ENCODE measurements around the gene INAFM2. TPM values are rescaled to one million over a fixed set of nuclear protein-coding genes. Genes with fewer than 3 reads are reported as not detected.

INAFM2 gene
- total RNA-seq, 1 donor from 2014 or later: 44.2 TPM

DNA sequence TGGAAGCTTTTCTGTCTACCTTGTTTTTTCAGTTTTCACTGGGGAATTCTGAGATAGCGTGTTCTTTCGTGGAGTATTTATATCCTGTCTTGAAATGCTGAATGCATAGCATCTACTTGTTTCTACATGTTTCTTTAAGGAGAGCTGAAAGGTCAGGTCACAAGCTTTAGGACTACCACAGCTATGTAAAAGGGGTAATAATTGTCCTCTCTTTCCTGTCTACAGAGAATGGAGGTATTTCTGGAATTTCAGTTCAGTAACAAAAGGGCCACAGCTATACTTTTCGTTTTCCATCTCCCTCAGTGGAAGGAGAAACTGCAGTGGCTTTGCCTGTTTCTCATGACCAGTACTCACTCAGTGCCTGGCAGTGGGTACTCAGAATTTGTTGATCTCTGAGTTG is 4.7 kb downstream of the INAFM2 start:
- DNase-seq (ENCODE audit: low spot score): no peak

DNA sequence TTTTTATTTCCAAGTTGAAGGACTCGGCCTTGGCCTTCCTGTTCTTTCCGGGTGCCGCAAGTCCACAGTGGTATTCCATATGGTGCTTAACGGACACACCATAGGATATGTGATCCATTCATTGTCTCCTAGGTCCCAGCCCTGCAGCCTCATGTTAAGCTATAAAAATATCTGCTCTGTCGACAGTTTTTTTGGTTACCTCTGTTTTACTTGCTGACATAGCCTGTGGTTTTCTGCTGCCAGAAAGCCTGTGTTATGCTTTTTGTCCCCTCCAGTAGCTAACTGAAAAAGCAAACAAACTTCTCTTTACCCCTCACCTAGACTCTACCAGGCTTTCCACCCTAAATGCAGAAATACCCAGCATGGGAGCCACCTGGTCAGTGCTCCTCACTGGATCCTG is 5.3 kb downstream of the INAFM2 start:
- DNase-seq (ENCODE audit: low spot score): no peak

GRCh38 chr15:40329804-40330203 is 6.3 kb downstream of the INAFM2 start:
- no peak for DNase-seq (ENCODE audit: low spot score)

- DNase-seq (ENCODE audit: low spot score): peak; percentile 70
Observed at GRCh38 chr15:40330368-40330836, 6.9 kb downstream of the INAFM2 start.

GRCh38 chr15:40331026-40331425 is 7.5 kb downstream of the INAFM2 start:
- DNase-seq (ENCODE audit: low spot score): no peak

GRCh38 chr15:40331637-40332036 is 8.1 kb downstream of the INAFM2 start:
- no peak for DNase-seq (ENCODE audit: low spot score)

GRCh38 chr15:40332113-40332781 is 8.8 kb downstream of the INAFM2 start:
- DNase-seq (ENCODE audit: low spot score): no peak

DNA sequence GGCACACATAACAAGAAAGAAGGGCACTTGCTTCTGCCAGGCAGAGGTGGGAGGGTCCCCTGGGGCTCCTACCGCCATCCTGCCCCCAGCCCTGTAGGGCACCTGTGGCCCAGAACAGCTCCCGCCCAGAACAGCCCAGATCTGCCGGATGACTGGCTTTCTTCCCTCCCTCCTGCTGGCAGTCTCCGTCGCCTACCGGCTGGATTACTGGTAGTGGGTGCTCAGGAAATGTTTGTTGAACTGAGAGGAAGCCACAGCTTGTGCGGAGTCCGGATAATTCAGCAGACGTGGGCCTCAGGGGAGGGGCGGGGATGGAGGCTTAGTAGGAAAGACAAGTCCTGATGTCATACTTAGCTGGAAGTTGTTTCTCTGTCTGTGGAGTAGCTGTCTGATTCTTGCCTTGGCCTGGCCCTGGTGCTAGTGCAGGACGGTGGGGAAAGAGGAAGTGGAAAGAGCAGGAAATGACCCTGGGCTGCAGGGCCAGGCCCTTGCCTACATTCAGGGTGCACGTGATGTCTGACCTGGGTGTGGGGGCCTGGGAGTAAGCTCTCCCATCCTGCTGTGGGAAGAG is 10.5 kb downstream of the INAFM2 start:
- peak; percentile 67 for DNase-seq (ENCODE audit: low spot score)

- no peak for DNase-seq (ENCODE audit: low spot score)
Observed at GRCh38 chr15:40334541-40334940, 11.0 kb downstream of the INAFM2 start.

GRCh38 chr15:40334941-40335795 is 11.7 kb downstream of the INAFM2 start:
- DNase-seq (ENCODE audit: low spot score): no peak

DNA sequence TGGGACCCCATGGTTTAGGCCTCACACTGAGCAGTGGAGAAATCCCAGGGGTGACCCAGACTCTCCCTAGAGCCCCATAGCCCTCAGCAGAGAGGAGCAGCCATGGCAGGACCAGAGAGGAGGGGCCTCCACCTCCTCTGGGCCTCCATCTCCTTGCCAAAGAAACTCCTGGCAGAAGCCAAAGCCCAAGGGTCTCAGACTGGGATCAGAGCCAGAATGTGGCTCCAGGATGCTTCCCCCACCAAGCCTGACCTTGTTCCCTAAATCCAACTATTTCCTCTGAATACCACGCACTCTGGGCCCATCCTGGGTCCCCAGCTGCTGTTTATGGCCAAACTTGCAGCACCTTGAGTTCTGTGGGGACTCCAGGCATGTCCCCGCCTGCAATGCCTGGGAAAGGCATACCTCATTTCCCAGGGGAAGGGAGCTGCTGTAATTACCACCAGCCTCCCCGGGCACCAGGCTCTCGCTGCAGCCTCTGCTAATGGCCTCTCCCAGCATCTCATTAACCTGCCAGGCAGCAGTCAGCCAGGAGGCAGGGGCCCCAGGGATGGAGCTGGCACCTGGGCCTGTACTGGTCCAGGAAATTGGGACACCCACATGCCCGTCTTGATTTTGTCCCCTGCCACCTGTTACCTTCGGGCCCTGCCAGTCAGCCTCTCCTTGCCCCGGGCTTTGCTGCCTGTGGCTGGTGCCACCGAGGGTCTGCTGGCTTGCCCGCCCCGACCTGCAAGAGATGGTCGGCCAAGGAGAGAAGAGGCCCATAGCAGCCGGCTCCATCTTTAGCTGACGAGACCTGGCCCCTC is 12.6 kb downstream of the INAFM2 start:
- no peak for DNase-seq (ENCODE audit: low spot score)

- no peak for DNase-seq (ENCODE audit: low spot score)
Observed at GRCh38 chr15:40336744-40337122, 13.2 kb downstream of the INAFM2 start.

- no peak for DNase-seq (ENCODE audit: low spot score)
Observed at GRCh38 chr15:40337597-40337996, 14.1 kb downstream of the INAFM2 start.

- peak; percentile 66 for DNase-seq (ENCODE audit: low spot score)
Observed at GRCh38 chr15:40338041-40338657, 14.7 kb downstream of the INAFM2 start.

GRCh38 chr15:40338921-40339620 is 15.6 kb downstream of the INAFM2 start:
- peak; percentile 73 for DNase-seq (ENCODE audit: low spot score)

DNA sequence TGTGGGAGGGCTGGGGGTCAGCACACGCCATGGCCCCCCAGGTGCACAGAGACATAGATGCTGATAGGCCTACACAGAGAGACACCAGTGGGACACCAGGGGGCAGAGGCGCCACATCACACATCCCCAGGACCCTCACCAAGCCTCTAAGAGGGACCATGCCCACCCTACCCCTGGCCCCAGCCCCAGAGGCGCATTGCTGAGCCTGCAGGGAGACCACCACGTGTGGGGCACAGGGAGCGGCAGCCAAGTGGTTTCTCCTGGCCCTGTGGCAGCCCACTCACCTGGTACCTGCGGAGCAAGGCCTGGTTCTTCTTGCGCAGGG is 16.1 kb downstream of the INAFM2 start:
- no peak for DNase-seq (ENCODE audit: low spot score)

DNA sequence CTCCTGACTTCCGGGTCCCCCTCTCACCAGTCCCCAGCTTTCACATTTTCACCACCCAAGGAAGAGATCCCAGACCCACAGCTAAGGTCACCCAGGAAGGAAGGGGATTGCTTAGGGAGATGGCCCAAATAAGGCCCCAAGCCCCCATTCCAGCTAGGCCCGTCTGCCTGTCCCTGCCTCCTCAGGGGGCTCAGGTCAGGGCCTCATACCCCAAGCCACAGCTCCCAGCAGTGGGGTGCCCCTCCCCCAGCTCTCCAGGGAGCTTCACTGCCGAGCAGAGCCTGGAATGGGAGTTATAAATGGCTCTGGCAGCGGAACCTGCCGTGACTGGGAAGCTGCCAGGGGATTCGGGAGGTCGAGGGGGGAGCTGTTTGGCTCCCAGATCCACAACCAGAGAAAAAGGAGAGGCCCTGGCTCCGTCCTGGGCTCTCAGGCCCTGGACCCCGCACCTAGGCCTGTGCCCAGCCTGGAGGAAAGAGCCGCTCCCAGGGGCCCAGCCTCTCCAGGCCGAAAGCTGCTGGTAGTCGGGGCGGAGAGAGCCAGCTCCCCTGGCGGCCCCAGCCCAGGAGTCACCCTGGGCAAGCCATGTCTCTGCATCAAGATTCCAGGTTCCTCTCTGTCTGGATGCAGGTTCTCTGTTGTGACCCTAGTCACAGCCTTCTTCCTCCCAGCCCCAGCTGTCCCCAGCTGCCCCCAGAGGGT is 16.7 kb downstream of the INAFM2 start:
- peak; percentile 61 for DNase-seq (ENCODE audit: low spot score)

DNA sequence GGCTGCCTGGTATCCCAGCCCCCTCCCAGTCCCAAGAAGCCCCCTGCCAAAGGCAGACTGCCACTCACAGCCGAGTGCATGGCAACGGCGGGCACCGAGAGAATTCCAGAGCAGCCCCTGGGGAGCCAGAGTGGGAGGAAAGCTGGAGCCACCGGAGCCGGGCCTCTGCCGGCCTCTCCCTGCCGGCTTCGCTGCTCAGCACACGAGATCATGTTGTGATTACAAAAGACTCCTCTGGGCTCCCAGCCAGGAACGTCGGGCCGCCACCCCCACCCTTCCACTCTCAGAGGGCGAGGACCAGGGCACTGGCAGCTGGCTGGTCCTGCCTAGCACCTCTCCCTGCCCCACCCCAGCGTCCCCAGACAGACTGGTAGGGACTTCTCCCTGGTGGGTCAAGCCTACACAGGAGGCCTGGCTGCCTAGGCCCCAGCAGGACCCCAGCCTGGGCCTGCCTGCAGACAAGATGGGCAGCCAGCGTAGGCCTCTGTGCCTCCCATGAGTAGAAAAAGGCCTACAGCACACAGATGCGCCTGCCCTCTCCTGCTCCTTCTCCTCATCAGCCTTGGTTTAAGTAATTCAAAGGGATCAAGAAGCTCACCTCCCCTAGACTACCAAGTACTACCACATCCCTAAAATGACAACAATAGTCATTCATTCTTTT is 17.4 kb downstream of the INAFM2 start, which contains the start of gene CCDC9B:
Gene CCDC9B (minus strand): TSS at position 200 of the 661 bp plus-strand sequence. CDS start 120 bp downstream, at position 80.
- DNase-seq (ENCODE audit: low spot score): peak; percentile 93
